Measurements from ENCODE around the gene SH3GL1.
A peak's percentile ranks its signal among the peaks of the same experiment; 100 is the strongest.

Gene SH3GL1

DNA sequence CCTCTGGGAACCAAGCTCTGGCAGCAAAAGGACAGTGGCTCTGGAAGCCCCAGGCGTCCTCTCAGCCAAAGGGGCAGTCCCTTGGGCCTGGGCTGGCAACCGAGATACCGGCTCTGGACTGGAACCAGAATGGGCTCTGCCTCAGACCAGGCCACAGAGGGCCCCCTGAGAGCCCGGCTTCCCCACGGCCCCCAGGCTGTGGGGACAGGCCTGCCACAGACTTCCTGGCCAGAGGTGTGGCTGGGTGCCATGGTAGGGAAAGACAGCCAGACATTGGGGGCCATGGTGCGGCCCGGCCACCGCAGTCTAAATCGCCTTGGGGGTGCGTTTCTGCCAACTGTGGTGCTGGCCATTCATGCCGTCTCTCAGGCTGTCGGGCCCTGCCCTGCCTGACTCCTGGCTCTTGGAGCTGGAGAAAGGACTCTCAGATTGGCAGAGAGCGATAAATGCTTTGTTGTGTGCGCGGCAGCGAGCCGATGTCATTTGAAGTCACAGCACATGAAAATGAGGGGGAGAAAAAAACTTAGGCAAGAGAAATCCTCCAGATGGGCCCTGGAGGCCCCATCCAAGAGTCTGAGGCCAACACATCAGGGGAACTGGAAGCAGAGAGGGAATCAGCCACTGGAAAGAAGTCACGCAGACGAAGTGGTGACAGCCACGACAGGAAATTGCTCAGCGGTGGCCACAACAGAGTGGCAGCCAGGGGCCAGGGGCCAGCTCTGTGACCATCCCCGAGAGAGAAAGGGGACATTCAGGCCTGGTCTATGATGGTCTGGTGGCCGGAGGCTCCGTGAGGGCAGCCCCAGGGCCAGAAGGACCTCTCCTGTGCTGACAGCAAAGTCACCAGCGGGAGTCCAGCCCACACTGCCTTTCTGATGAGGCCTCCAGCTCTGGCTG is 26.5 kb downstream of the SH3GL1 start:
- H3K27ac ChIP-seq, result no peak overlapping the region
- no peak overlapping the region for H2AFZ ChIP-seq (ENCODE audit: low read depth)
- peaks cover 35% of the 10 kb centered on the region for H3K4me1 ChIP-seq (ENCODE audit: low read depth, poor library complexity, severe bottlenecking)
- no peak overlapping the region for H3K4me3 ChIP-seq (IDR thresholded peaks at IDR 0.05; ENCODE audit: insufficient read depth, low read depth, low read length)
- H3K9ac ChIP-seq, result no peak overlapping the region
- H3K4me2 ChIP-seq, result no peak overlapping the region
- no peaks in the 10 kb centered on the region for H4K20me1 ChIP-seq (ENCODE audit: insufficient read depth)
- TF ChIP-seq, protein P1, sequence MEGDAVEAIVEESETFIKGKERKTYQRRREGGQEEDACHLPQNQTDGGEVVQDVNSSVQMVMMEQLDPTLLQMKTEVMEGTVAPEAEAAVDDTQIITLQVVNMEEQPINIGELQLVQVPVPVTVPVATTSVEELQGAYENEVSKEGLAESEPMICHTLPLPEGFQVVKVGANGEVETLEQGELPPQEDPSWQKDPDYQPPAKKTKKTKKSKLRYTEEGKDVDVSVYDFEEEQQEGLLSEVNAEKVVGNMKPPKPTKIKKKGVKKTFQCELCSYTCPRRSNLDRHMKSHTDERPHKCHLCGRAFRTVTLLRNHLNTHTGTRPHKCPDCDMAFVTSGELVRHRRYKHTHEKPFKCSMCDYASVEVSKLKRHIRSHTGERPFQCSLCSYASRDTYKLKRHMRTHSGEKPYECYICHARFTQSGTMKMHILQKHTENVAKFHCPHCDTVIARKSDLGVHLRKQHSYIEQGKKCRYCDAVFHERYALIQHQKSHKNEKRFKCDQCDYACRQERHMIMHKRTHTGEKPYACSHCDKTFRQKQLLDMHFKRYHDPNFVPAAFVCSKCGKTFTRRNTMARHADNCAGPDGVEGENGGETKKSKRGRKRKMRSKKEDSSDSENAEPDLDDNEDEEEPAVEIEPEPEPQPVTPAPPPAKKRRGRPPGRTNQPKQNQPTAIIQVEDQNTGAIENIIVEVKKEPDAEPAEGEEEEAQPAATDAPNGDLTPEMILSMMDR (conservative IDR thresholded peaks at IDR 0.05; ENCODE audit: low read depth, low read length), result no peak
- no peaks in the 10 kb centered on the region for H3K27me3 ChIP-seq (ENCODE audit: insufficient read depth, low read depth)
- H3K79me2 ChIP-seq (ENCODE audit: insufficient read depth, low read depth), result peaks cover 8% of the 10 kb centered on the region; the same call in 1 of the 2 replicates
- no peaks in the 10 kb centered on the region for H3K36me3 ChIP-seq (ENCODE audit: insufficient read depth)

DNA sequence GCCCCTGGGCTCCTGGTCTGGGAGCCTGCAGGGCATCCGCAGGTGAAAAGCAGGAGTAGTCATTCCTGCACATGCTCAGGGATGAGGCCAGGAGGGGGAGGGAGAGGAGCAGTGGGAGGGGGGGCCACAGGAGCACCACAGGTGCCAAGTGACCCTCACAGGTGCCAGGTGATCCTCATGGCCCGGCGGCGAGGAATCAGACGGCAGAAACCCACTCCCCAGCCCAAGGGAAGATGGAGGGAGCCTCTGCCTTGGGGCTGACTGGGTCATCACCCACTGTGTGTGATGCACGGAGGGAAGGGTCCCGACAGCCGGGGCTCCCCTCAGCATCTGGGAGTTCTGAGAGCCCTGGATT is 27.4 kb downstream of the SH3GL1 start:
- Histone ChIP-seq H3K4me1 (ENCODE audit: low read depth, poor library complexity, severe bottlenecking) (peaks cover 44% of the 10 kb centered on the region), H2AFZ (ENCODE audit: low read depth) (no peak overlapping the region), H3K4me2 (no peak overlapping the region), H3K9ac (no peak overlapping the region), H3K36me3 (ENCODE audit: insufficient read depth) (no peaks in the 10 kb centered on the region), H3K27ac (no peak overlapping the region), H3K4me3 (IDR thresholded peaks at IDR 0.05; ENCODE audit: insufficient read depth, low read depth, low read length) (no peak overlapping the region), H3K27me3 (ENCODE audit: insufficient read depth, low read depth) (no peaks in the 10 kb centered on the region), H3K79me2 (ENCODE audit: insufficient read depth, low read depth) (peaks cover 8% of the 10 kb centered on the region; the same call in 1 of the 2 replicates), H4K20me1 (ENCODE audit: insufficient read depth) (no peaks in the 10 kb centered on the region)
- TF ChIP-seq, protein P1 (conservative IDR thresholded peaks at IDR 0.05; ENCODE audit: low read depth, low read length), result no peak

DNA sequence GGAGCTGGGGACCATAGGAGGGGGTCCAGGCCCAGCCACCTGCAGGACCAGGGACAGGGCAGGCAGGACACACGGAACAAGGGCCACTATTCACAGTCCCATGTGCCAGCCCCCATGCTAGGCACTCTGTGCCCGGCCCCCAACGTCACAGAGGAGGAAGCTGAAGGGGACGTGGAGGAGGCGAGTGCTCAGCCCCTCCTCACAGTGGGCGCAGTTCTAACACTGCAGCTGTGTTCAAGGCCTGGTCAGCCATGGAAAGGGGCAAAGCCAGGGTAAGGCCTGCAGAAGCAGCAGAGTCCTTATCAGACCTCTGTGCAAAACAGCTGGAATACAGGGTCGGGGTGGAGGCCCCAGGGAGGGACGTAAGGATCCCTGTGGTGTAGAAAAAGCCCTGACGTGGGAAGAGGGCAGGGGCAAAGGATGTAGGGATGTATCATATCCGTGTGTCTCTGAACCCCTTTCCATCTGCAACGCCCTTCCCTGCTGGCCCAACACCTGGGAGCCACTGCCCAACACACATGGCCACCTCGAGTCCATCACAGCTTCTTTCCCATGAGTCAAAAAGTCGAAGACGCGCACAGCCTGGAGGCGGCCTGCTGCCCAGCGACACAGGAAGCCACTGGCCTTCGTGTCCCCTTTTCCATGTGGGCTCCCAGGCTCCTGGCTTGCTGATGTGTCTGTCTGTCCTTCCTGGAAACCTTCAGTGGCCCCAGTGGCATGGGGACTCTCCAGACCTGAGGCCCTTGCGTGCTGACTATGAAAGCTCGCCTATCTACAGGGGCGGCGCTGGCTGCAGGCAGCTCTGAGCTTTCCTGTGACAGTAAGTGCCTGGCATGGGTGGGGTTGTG is 28.0 kb downstream of the SH3GL1 start:
- Histone ChIP-seq H3K79me2 (ENCODE audit: insufficient read depth, low read depth) (peaks cover 8% of the 10 kb centered on the region; the same call in 1 of the 2 replicates), H3K4me2 (no peak overlapping the region), H3K27ac (no peak overlapping the region), H3K4me3 (IDR thresholded peaks at IDR 0.05; ENCODE audit: insufficient read depth, low read depth, low read length) (no peak overlapping the region), H3K4me1 (ENCODE audit: low read depth, poor library complexity, severe bottlenecking) (peaks cover 46% of the 10 kb centered on the region), H3K27me3 (ENCODE audit: insufficient read depth, low read depth) (no peaks in the 10 kb centered on the region), H2AFZ (ENCODE audit: low read depth) (no peak overlapping the region), H3K9ac (no peak overlapping the region), H4K20me1 (ENCODE audit: insufficient read depth) (no peaks in the 10 kb centered on the region), H3K36me3 (ENCODE audit: insufficient read depth) (no peaks in the 10 kb centered on the region)
- TF ChIP-seq, protein P1 (conservative IDR thresholded peaks at IDR 0.05; ENCODE audit: low read depth, low read length), result no peak

DNA sequence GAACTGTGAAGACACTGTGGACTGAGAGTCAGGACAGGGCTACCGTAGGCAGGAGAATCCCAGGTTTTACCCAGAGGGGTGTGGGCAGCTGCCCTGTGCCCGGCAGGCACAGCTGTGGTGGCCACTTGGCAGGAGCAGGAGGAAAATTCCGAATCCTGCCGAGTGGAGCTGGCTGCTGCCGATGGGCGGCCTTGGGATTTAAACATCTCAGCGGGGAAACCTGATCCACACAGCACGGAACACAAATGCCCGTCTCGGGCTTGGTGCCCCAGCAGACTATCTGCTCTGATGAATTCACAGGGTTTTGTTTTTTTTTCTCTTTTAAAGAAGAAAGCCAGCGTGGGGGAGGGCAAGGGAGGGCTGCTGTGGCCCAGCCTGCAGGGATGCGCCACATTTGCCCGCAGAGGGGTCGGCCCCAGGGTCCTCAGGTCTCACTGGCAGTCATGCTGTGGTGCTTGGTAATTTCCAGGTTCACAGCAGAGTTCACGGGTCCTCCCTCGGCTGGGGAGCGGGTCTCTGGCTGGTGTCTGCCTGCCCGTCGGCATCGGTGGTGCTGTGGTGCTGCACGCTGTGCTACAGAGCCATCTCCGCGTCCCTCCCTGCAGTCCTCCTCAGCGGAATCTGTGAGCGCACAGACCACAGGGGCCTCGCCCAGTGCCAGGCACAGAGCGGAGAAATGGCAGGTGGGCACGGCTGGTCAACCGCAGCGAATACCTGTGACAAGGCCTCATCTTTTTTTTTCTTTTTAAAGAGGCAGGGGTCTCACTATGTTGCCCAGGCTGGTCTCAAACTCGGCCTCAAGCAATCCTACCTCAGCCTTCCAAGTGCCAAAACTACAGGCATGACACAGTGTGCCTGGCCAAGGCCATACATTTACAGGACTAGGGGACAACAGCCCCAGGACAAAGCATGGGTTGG is 28.8 kb downstream of the SH3GL1 start:
- H4K20me1 ChIP-seq (ENCODE audit: insufficient read depth), result no peaks in the 10 kb centered on the region
- peak overlapping the region; percentile 99 for H3K4me2 ChIP-seq
- H2AFZ ChIP-seq (ENCODE audit: low read depth), result no peak overlapping the region
- peaks cover 46% of the 10 kb centered on the region for H3K4me1 ChIP-seq (ENCODE audit: low read depth, poor library complexity, severe bottlenecking)
- no peak overlapping the region for H3K4me3 ChIP-seq (IDR thresholded peaks at IDR 0.05; ENCODE audit: insufficient read depth, low read depth, low read length)
- TF ChIP-seq, protein P1 (conservative IDR thresholded peaks at IDR 0.05; ENCODE audit: low read depth, low read length), result no peak
- H3K27me3 ChIP-seq (ENCODE audit: insufficient read depth, low read depth), result no peaks in the 10 kb centered on the region
- H3K79me2 ChIP-seq (ENCODE audit: insufficient read depth, low read depth), result peaks cover 8% of the 10 kb centered on the region; the same call in 1 of the 2 replicates
- no peak overlapping the region for H3K9ac ChIP-seq
- H3K27ac ChIP-seq, result no peak overlapping the region
- H3K36me3 ChIP-seq (ENCODE audit: insufficient read depth), result no peaks in the 10 kb centered on the region

All from KMS-11 (cell line).